GM12878 (cell line): ENCODE results near the gene IFRD1. TPM values are rescaled to one million over a fixed set of nuclear protein-coding genes. Genes with fewer than 3 reads are reported as not detected.

Source experiments
- ATAC-seq: fragments of 200-7000 bp; cut with Tn5 transposase; 3 replicates; pipeline ENCODE4 v1.9.1; 2020; ENCODE audit warnings: mild to moderate bottlenecking, moderate library complexity
- BruUV-seq: library from RNA; stranded (reverse); fragments of 400-500 nt; replicated peaks from 2 replicates; lab custom pipeline; 2021; lab: Mats Ljungman, UMichigan
- CTCF ChIA-PET: fragments of 300-600 bp; sonication (Branson Sonifier 250); formaldehyde crosslinking; extraction: SDS; loops from one replicate; lab custom pipeline; 2021; ENCODE audit warnings: inconsistent platforms; lab: Yijun Ruan, JAX
- POLR2A ChIA-PET: fragments of 350-600 bp; formaldehyde crosslinking; extraction: SDS; loops from one replicate; lab custom pipeline; 2021; ENCODE audit warnings: inconsistent platforms; lab: Charles Lee
- RAD21 ChIA-PET: fragments of 300-600 bp; sonication (Branson Sonifier 250); formaldehyde crosslinking; loops from one replicate; lab custom pipeline; 2023; ENCODE audit warnings: antibody characterized with exemption; ENCODE audit not compliant: unreplicated experiment; lab: Charles Lee
- SMC1A ChIA-PET: fragments of 300-600 bp; sonication (Branson Sonifier 250); formaldehyde crosslinking; loops from one replicate; lab custom pipeline; 2023; ENCODE audit not compliant: unreplicated experiment, uncharacterized antibody; lab: Charles Lee
- DNase-seq: peaks from one replicate; pipeline ENCODE4 v3.0.0-alpha.2; 2011; ENCODE audit warnings: low read depth, low spot score
- FAIRE-seq: peaks from 3 replicates; lab custom pipeline; 2011; peaks lifted over from hg19 to GRCh38; lab: Jason Lieb, UNC
- H2AFZ ChIP-seq: 2 replicates; pipeline ENCODE4 v1.6.0; 2011; ENCODE audit warnings: low read depth, low read length, control low read depth; ENCODE audit not compliant: control insufficient read depth
- H3K27ac ChIP-seq: 2 replicates; pipeline ENCODE4 v1.5.1; 2011; ENCODE audit warnings: control low read depth; ENCODE audit not compliant: control insufficient read depth, insufficient read depth
- H3K27me3 ChIP-seq, 2 experiments: replicated peaks in 1 of 2; 2 replicates each; pipeline versions ENCODE4 v1.6.0 to v1.6.1; 2011; ENCODE audit warnings: low read length in 1 of 2; ENCODE audit not compliant: control insufficient read depth in 2 of 2, insufficient read depth in 2 of 2
- H3K36me3 ChIP-seq, 2 experiments: 2 replicates each; pipeline ENCODE4 v1.5.1; 2011; ENCODE audit warnings: low read length in 1 of 2; ENCODE audit not compliant: control insufficient read depth in 2 of 2, insufficient read depth in 2 of 2
- H3K4me1 ChIP-seq: 2 replicates; pipeline ENCODE4 v1.6.1; 2011; ENCODE audit warnings: mild to moderate bottlenecking, low read length, moderate library complexity, mixed read lengths; ENCODE audit not compliant: control insufficient read depth, insufficient read depth
- H3K4me2 ChIP-seq: 2 replicates; pipeline ENCODE4 v1.6.0; 2011; ENCODE audit warnings: control low read depth; ENCODE audit not compliant: control insufficient read depth, insufficient read depth
- H3K4me3 ChIP-seq: fragments of 200-600 bp; sonication (generic); 2 replicates; pipeline ENCODE4 v1.5.1; 2016
- H3K79me2 ChIP-seq: 2 replicates; pipeline ENCODE4 v1.6.0; 2011; ENCODE audit warnings: low read length; ENCODE audit not compliant: control insufficient read depth, insufficient read depth
- H3K9ac ChIP-seq: 2 replicates; pipeline ENCODE4 v1.8.0; 2011; ENCODE audit warnings: low read length, control low read depth, mixed read lengths; ENCODE audit not compliant: control insufficient read depth, insufficient read depth
- H3K9me3 ChIP-seq: replicated peaks from 3 replicates; pipeline ENCODE4 v1.5.1; 2011; ENCODE audit warnings: mild to moderate bottlenecking, low read length; ENCODE audit not compliant: control insufficient read depth, insufficient read depth
- H4K20me1 ChIP-seq: 2 replicates; pipeline ENCODE4 v1.6.0; 2011; ENCODE audit not compliant: control insufficient read depth, insufficient read depth
- ATF7 ChIP-seq: fragments of 450-650 bp; IDR thresholded peaks from 2 replicates; pipeline ENCODE4 v1.6.1; 2016; ENCODE audit warnings: low read depth, mild to moderate bottlenecking
- BCL11A ChIP-seq: IDR thresholded peaks from 2 replicates; pipeline ENCODE4 v1.6.1; 2011; ENCODE audit warnings: low read depth, low read length
- JUNB ChIP-seq: IDR thresholded peaks from 2 replicates; pipeline ENCODE4 v1.6.1; 2016; ENCODE audit warnings: antibody characterized with exemption, mild to moderate bottlenecking
- STAT1 ChIP-seq: fragments of 450-650 bp; conservative IDR thresholded peaks from 2 replicates; pipeline ENCODE4 v1.6.1; 2014; ENCODE audit warnings: antibody characterized with exemption, mild to moderate bottlenecking
- YY1 ChIP-seq: IDR thresholded peaks from 2 replicates; pipeline ENCODE4 v1.6.1; 2011; ENCODE audit warnings: low read depth, mild to moderate bottlenecking, low read length
- in situ Hi-C: fragments of 300-500 bp; cut with MboI; formaldehyde crosslinking; loops from 9 replicates; pipeline ENCODE4 v1.14.3; 2018; ENCODE audit warnings: mixed read lengths
- intact Hi-C: fragments of 100-400 bp; cut with micrococcal nuclease; formaldehyde crosslinking; loops from one replicate; pipeline ENCODE4 v1.14.2; 2022; ENCODE audit not compliant: unreplicated experiment
- polyA plus RNA-seq, 11 experiments: library from polyadenylated mRNA; depleted of rRNA in 4 of 11; unstranded in 6 of 11; stranded (reverse) in 5 of 11; fragments of >200 nt; fragmentation: Nextera tagmentation in 4 of 11; fragmentation: Illumina TruSeq in 1 of 11; extraction: Ambion mirVana in 4 of 11; extraction: Trizol in 1 of 11; gene quantifications; 1 replicate in 1 of 11; 2 replicates in 10 of 11; pipeline versions ENCODE4 v1.2.1 to v1.2.3, GENCODE V29; 2011 to 2016; ENCODE audit warnings: inconsistent platforms in 2 of 11, missing spikeins in 2 of 11, low read depth in 1 of 11
- total RNA-seq, 4 experiments: library from RNA; depleted of rRNA in 3 of 4; stranded (reverse); fragments of >200 nt in 3 of 4; fragmentation: Illumina TruSeq in 1 of 4; extraction: Trizol in 1 of 4; gene quantifications; 2 replicates each; pipeline versions ENCODE4 v1.2.1 to v1.2.3, GENCODE V29; 2013 to 2021
- TF ChIP-seq, protein P1 (sequence below): fragments of 450-650 bp; IDR thresholded peaks from 2 replicates; pipeline ENCODE4 v1.6.1; 2014; ENCODE audit warnings: mild to moderate bottlenecking
- TF ChIP-seq, protein P2 (sequence below): fragments of 150-350 bp; IDR thresholded peaks from 2 replicates; pipeline ENCODE4 v1.6.1; 2014; ENCODE audit warnings: mild to moderate bottlenecking, low read depth, low read length

The IFRD1 gene
- total and polyA plus RNA-seq, 10 of the 15 experiments (the other 5 are each of a cell fraction or from before 2014, with no cell fraction given) = 9.6 to 31.1 (median 19.9) TPM

- H3K9me3 ChIP-seq = no peaks in the 10 kb centered on the region
- FAIRE-seq (no peak), DNase-seq (no peak), ATAC-seq (no peak)
- ChIA-PET RAD21 (interaction anchor here (2.1 kb wide), 1 partner anchor 10 kb away, joined by 4 read pairs; no protein-coding TSS in a partner anchor), CTCF (interaction anchor here (1.5 to 2.4 kb wide), 3 partner anchors 9 to 10 kb away, joined by 4 to 10 read pairs (median 5); no protein-coding TSS in a partner anchor), POLR2A (interaction anchor here (0.6 to 3.7 kb wide), 2 partner anchors 11 to 817 kb away, joined by 3 to 14 read pairs; no protein-coding TSS in a partner anchor), SMC1A (interaction anchor here (0.6 to 2.2 kb wide), 4 partner anchors 10 to 789 kb away, joined by 3 to 12 read pairs (median 4); partner anchors contain the start of gene LSMEM1)
- H3K4me2 ChIP-seq = no peak overlapping the region
- in situ Hi-C loops = loop anchor here (10.0 kb wide), 1 partner anchor 323 kb away; no protein-coding TSS in a partner anchor
- TF ChIP-seq STAT1 (no peak), ATF7 (no peak), YY1 (no peak), BCL11A (no peak), JUNB (no peak)
- TF ChIP-seq, protein P1, sequence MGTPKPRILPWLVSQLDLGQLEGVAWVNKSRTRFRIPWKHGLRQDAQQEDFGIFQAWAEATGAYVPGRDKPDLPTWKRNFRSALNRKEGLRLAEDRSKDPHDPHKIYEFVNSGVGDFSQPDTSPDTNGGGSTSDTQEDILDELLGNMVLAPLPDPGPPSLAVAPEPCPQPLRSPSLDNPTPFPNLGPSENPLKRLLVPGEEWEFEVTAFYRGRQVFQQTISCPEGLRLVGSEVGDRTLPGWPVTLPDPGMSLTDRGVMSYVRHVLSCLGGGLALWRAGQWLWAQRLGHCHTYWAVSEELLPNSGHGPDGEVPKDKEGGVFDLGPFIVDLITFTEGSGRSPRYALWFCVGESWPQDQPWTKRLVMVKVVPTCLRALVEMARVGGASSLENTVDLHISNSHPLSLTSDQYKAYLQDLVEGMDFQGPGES = no peak
- TF ChIP-seq, protein P2, sequence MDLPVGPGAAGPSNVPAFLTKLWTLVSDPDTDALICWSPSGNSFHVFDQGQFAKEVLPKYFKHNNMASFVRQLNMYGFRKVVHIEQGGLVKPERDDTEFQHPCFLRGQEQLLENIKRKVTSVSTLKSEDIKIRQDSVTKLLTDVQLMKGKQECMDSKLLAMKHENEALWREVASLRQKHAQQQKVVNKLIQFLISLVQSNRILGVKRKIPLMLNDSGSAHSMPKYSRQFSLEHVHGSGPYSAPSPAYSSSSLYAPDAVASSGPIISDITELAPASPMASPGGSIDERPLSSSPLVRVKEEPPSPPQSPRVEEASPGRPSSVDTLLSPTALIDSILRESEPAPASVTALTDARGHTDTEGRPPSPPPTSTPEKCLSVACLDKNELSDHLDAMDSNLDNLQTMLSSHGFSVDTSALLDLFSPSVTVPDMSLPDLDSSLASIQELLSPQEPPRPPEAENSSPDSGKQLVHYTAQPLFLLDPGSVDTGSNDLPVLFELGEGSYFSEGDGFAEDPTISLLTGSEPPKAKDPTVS = no peak
- H3K4me3 ChIP-seq = no peak overlapping the region
- H3K36me3 ChIP-seq = peaks cover 4 to 30% of the 10 kb centered on the region in 2 experiments
- H3K79me2 ChIP-seq = no peaks in the 10 kb centered on the region
- no TSS peak for BruUV-seq
- no peaks in the 10 kb centered on the region for H3K27me3 ChIP-seq
- H4K20me1 ChIP-seq = no peaks in the 10 kb centered on the region
- H3K9ac ChIP-seq = no peak overlapping the region
- H3K4me1 ChIP-seq = no peaks in the 10 kb centered on the region
- intact Hi-C loops = no loop called here
- no peak overlapping the region for H2AFZ ChIP-seq
- H3K27ac ChIP-seq = no peak overlapping the region
Measured at GRCh38 chr7:112462236-112462635, 12.0 kb downstream of the IFRD1 start.
